K562 (cell line): ENCODE data around the gene E2F2. TPM values are rescaled to one million over a fixed set of nuclear protein-coding genes. Genes with fewer than 3 reads are reported as not detected.
A peak's percentile ranks its signal among the peaks of the same experiment; 100 is the strongest.

ENCODE experiments used
- ATAC-seq: fragments of 200-7000 bp; cut with Tn5 transposase; 3 replicates; pipeline ENCODE4 v1.9.1; 2020; ENCODE audit warnings: moderate library complexity
- BruUV-seq: library from RNA; stranded (reverse); fragments of 400-500 nt; replicated peaks from 2 replicates; lab custom pipeline; 2021; lab: Mats Ljungman, UMichigan
- CTCF ChIA-PET: fragments of 300-600 bp; formaldehyde crosslinking; extraction: SDS; loops from one replicate; lab custom pipeline; 2021; ENCODE audit warnings: low intra/inter-chr PET ratio; lab: Yijun Ruan, JAX
- POLR2A ChIA-PET: fragments of 300-600, 350-650 bp; sonication (Branson Sonifier 250); formaldehyde crosslinking; extraction: SDS; loops from one replicate; lab custom pipeline; 2021; ENCODE audit warnings: antibody characterized with exemption, inconsistent platforms; lab: Yijun Ruan, JAX
- DNase-seq, 4 experiments: peaks; one replicate each; pipeline versions ENCODE4 v3.0.0 to v3.0.0-alpha.2; 2011 to 2018; ENCODE audit warnings: low spot score in 3 of 4, mixed read lengths in 3 of 4; ENCODE audit errors: extremely low read depth in 1 of 4
- FAIRE-seq: peaks from 2 replicates; lab custom pipeline; 2011; peaks lifted over from hg19 to GRCh38; lab: Jason Lieb, UNC
- H2AFZ ChIP-seq: 2 replicates; pipeline ENCODE4 v1.6.0; 2011; ENCODE audit warnings: low read depth, low read length, control low read depth, inconsistent platforms
- H3K27ac ChIP-seq: fragments of 200-600 bp; 3 replicates; pipeline ENCODE4 v1.8.0; 2011; ENCODE audit warnings: low read depth, mild to moderate bottlenecking, control low read depth, inconsistent platforms, low read length, moderate library complexity, mixed read lengths; ENCODE audit errors: extremely low read depth
- H3K27me3 ChIP-seq, 2 experiments: fragments of 300-600 bp in 1 of 2; 2 replicates in 1 of 2; 3 replicates in 1 of 2; pipeline versions ENCODE4 v1.6.0 to v1.8.0; 2011; ENCODE audit warnings: inconsistent platforms in 2 of 2, low read length in 2 of 2, mild to moderate bottlenecking in 1 of 2, mixed read lengths in 1 of 2, moderate library complexity in 1 of 2; ENCODE audit not compliant: control insufficient read depth in 2 of 2, insufficient read depth in 2 of 2
- H3K36me3 ChIP-seq: fragments of 300-600 bp; 3 replicates; pipeline ENCODE4 v1.8.0; 2011; ENCODE audit warnings: mild to moderate bottlenecking, low read length, inconsistent platforms; ENCODE audit not compliant: control insufficient read depth, insufficient read depth
- H3K4me1 ChIP-seq, 2 experiments: fragments of 200-600 bp in 1 of 2; replicated peaks in 1 of 2; 2 replicates in 1 of 2; 3 replicates in 1 of 2; pipeline versions ENCODE4 v1.5.1 to v1.8.0; 2011; ENCODE audit warnings: inconsistent platforms in 2 of 2, low read length in 2 of 2, mild to moderate bottlenecking in 1 of 2, mixed read lengths in 1 of 2, moderate library complexity in 1 of 2; ENCODE audit not compliant: control insufficient read depth in 2 of 2, insufficient read depth in 2 of 2
- H3K4me2 ChIP-seq: 2 replicates; pipeline ENCODE4 v1.6.1; 2011; ENCODE audit warnings: low read length, control low read depth, inconsistent platforms, mixed read lengths; ENCODE audit not compliant: insufficient read depth
- H3K4me3 ChIP-seq: fragments of 200-600 bp; sonication (generic), shearing (Covaris generic); 2 replicates; pipeline ENCODE4 v1.5.1; 2016; ENCODE audit warnings: control low read depth, inconsistent platforms
- H3K79me2 ChIP-seq: fragments of 200-600 bp; 3 replicates; pipeline ENCODE4 v1.8.0; 2011; ENCODE audit warnings: low read length, inconsistent platforms; ENCODE audit not compliant: control insufficient read depth, insufficient read depth
- H3K9ac ChIP-seq, 2 experiments: 2 replicates each; pipeline versions ENCODE4 v1.6.0 to v1.6.1; 2011; ENCODE audit warnings: low read depth in 2 of 2, low read length in 2 of 2, control low read depth in 1 of 2, inconsistent platforms in 1 of 2, mild to moderate bottlenecking in 1 of 2, mixed read lengths in 1 of 2; ENCODE audit not compliant: insufficient read depth in 1 of 2
- H3K9me1 ChIP-seq: one replicate; pipeline ENCODE4 v1.6.0; 2011; ENCODE audit warnings: inconsistent platforms, mild to moderate bottlenecking, low read length, moderate library complexity; ENCODE audit not compliant: control insufficient read depth, insufficient read depth
- H3K9me3 ChIP-seq: replicated peaks from 2 replicates; pipeline ENCODE4 v1.5.1; 2011; ENCODE audit warnings: low read depth, low read length, inconsistent platforms; ENCODE audit not compliant: control insufficient read depth, insufficient read depth
- H4K20me1 ChIP-seq: replicated peaks from 2 replicates; pipeline ENCODE4 v1.6.1; 2011; ENCODE audit warnings: low read length, inconsistent platforms, mixed read lengths; ENCODE audit not compliant: control insufficient read depth, insufficient read depth
- ADNP ChIP-seq: fragments of 200-800 bp; sonication (Bioruptor generic); IDR thresholded peaks from 2 replicates; pipeline ENCODE4 v1.6.1; 2016; ENCODE audit warnings: missing genetic modification characterization, missing compliant biosample characterization
- BCOR ChIP-seq: fragments of 450-650 bp; IDR thresholded peaks from 2 replicates; pipeline ENCODE4 v1.6.1; 2016
- CBFA2T3 ChIP-seq: fragments of 450-650 bp; IDR thresholded peaks from 2 replicates; pipeline ENCODE4 v1.6.1; 2017
- CBX1 ChIP-seq: sonication (generic); IDR thresholded peaks from 2 replicates; pipeline ENCODE4 v1.6.1; 2016; ENCODE audit warnings: antibody characterized with exemption, low read depth, mild to moderate bottlenecking
- CBX3 ChIP-seq, 2 experiments: IDR thresholded peaks; 1 replicate in 1 of 2; 2 replicates in 1 of 2; pipeline ENCODE4 v1.6.1; 2012; ENCODE audit warnings: inconsistent platforms in 2 of 2, low read length in 2 of 2, borderline replicate concordance in 1 of 2, control low read depth in 1 of 2
- CHD4 ChIP-seq: fragments of 200-600 bp; sonication (generic); IDR thresholded peaks from 3 replicates; pipeline ENCODE4 v1.6.1; 2012; ENCODE audit warnings: low read depth, mild to moderate bottlenecking, mixed read lengths, low read length, inconsistent platforms; ENCODE audit not compliant: insufficient read depth, insufficient replicate concordance, poor library complexity, severe bottlenecking
- FOXK2 ChIP-seq, 2 experiments: fragments of 450-650 bp; IDR thresholded peaks in 1 of 2; conservative IDR thresholded peaks in 1 of 2; 2 replicates each; pipeline ENCODE4 v1.6.1; 2016; ENCODE audit warnings: low read depth in 2 of 2, mild to moderate bottlenecking in 1 of 2
- HDAC2 ChIP-seq: fragments of 450-650 bp; IDR thresholded peaks from 2 replicates; pipeline ENCODE4 v1.6.1; 2016; ENCODE audit warnings: mild to moderate bottlenecking
- NELFE ChIP-seq: IDR thresholded peaks from 2 replicates; pipeline ENCODE4 v1.6.1; 2011; ENCODE audit warnings: mild to moderate bottlenecking; ENCODE audit not compliant: insufficient read depth, insufficient read length
- POLR2B ChIP-seq: fragments of 450-650 bp; IDR thresholded peaks from 2 replicates; pipeline ENCODE4 v1.6.1; 2018; ENCODE audit warnings: low read depth; ENCODE audit not compliant: partially characterized antibody
- PTBP1 ChIP-seq: fragments of 200-400 bp; formaldehyde crosslinking; IDR thresholded peaks from 2 replicates; pipeline ENCODE4 v1.6.1; 2017; ENCODE audit warnings: low read depth, low read length
- RBM25 ChIP-seq: fragments of 200-400 bp; formaldehyde crosslinking; IDR thresholded peaks from 2 replicates; pipeline ENCODE4 v1.6.1; 2018; ENCODE audit warnings: low read length, low read depth, moderate library complexity; ENCODE audit not compliant: severe bottlenecking
- RCOR1 ChIP-seq, 2 experiments: IDR thresholded peaks; 2 replicates each; pipeline ENCODE4 v1.6.1; 2012; ENCODE audit warnings: low read depth in 2 of 2, low read length in 2 of 2, borderline replicate concordance in 1 of 2, improper control_type of control experiment in 1 of 2
- SRSF1 ChIP-seq: fragments of 200-400 bp; formaldehyde crosslinking; IDR thresholded peaks from 2 replicates; pipeline ENCODE4 v1.6.1; 2017; ENCODE audit warnings: mild to moderate bottlenecking, low read depth, low read length, moderate library complexity
- STAT5A ChIP-seq: IDR thresholded peaks from 2 replicates; pipeline ENCODE4 v1.6.1; 2012; ENCODE audit warnings: low read length, inconsistent platforms, borderline replicate concordance
- TAF15 ChIP-seq: fragments of 200-400 bp; formaldehyde crosslinking; IDR thresholded peaks from 2 replicates; pipeline ENCODE4 v1.6.1; 2017; ENCODE audit warnings: mild to moderate bottlenecking, low read depth, low read length, moderate library complexity
- TAL1 ChIP-seq: fragments of 450-650 bp; IDR thresholded peaks from 2 replicates; pipeline ENCODE4 v1.6.1; 2016; ENCODE audit warnings: mild to moderate bottlenecking
- TCF3 ChIP-seq: sonication (generic); formaldehyde crosslinking; IDR thresholded peaks from 2 replicates; pipeline ENCODE4 v1.4.0; 2020; ENCODE audit warnings: mild to moderate bottlenecking, missing genetic modification reagents
- ZFP36 ChIP-seq: fragments of 150-350 bp; IDR thresholded peaks from 2 replicates; pipeline ENCODE4 v1.6.1; 2018; ENCODE audit warnings: low read length, low read depth; ENCODE audit not compliant: partially characterized antibody
- ZFX ChIP-seq: sonication (generic); formaldehyde crosslinking; IDR thresholded peaks from 2 replicates; pipeline ENCODE4 v1.8.0; 2022; ENCODE audit warnings: mild to moderate bottlenecking, missing genetic modification reagents, moderate library complexity
- WGBS: fragments of 100-300 bp; shearing (Covaris generic); methylation state at CpG from one replicate; pipeline ENCODE4 v1.1.6; 2016; ENCODE audit warnings: low coverage, mixed read lengths; ENCODE audit not compliant: insufficient coverage; ENCODE audit errors: missing lambda C conversion rate; 5-methylcytosine and 5-hydroxymethylcytosine counted together
- in situ Hi-C: fragments of 300-500 bp; cut with MboI; formaldehyde crosslinking; loops from 4 replicates; pipeline ENCODE4 v1.15.0; 2018; ENCODE audit warnings: inconsistent platforms, mixed read lengths
- intact Hi-C: fragments of 100-400 bp; cut with micrococcal nuclease; formaldehyde crosslinking; loops from 2 replicates; pipeline ENCODE4 v1.14.2; 2022
- polyA plus RNA-seq, 8 experiments: library from polyadenylated mRNA; depleted of rRNA in 4 of 8; stranded (reverse) in 5 of 8; unstranded in 3 of 8; fragments of >200 nt; fragmentation: Nextera tagmentation in 2 of 8; fragmentation: Illumina TruSeq in 1 of 8; extraction: Ambion mirVana in 2 of 8; extraction: Trizol in 1 of 8; gene quantifications; 2 replicates each; pipeline versions ENCODE4 v1.2.1 to v1.2.3, GENCODE V29; 2011 to 2014; ENCODE audit warnings: inconsistent platforms in 1 of 8, missing spikeins in 1 of 8
- total RNA-seq, 7 experiments: library from RNA; depleted of rRNA in 6 of 7; stranded (reverse); fragments of >200 nt in 6 of 7; fragmentation: Illumina TruSeq in 2 of 7; extraction: Trizol in 2 of 7; gene quantifications; 2 replicates each; pipeline versions ENCODE4 v1.2.1 to v1.2.3, GENCODE V29; 2011 to 2021; ENCODE audit warnings: low replicate concordance in 1 of 7
- TF ChIP-seq, protein P1 (sequence below): fragments of 250-450 bp; sonication (Bioruptor Pico); IDR thresholded peaks from 2 replicates; pipeline ENCODE4 v1.5.0; 2021; ENCODE audit warnings: mild to moderate bottlenecking, borderline replicate concordance

The E2F2 gene
- total and polyA plus RNA-seq, 9 of the 15 experiments (the other 6 are each of a cell fraction or from before 2014, with no cell fraction given), result 3.1 to 25.3 (median 11.4) TPM

DNA sequence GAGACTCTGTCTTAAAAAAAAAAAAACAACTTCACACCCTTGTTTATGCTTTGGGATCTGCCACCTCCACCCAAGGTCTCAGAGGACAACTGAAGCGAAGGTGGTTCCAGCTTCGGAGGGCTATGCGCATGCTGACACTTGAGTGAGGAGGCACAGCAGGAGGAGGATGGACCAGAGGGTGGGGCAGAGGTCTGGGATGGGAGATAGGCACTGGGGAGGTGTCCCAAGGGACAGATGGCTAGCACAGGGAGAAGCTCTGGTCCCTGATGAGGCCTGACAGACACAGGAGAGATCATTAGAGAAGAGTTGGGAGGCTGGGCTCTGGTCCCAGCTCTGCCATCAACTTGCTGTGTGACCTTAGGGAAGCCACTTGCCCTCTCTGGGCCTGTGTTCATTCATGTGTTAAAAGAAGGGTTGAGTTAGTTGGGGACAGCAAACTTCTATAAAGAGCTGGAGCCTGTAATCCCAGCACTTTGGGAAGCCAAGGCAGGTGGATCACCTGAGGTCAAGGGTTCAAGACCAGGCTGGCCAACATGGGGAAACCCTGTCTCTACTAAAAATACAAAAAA lies 16.8 kb downstream of the E2F2 start:
- DNase-seq (peak; percentile 48 to 82 (median 64)), ATAC-seq (no peak; the same call in 2 of the 3 replicates), FAIRE-seq (no peak)
- ChIA-PET CTCF (no interaction called here), POLR2A (interaction anchor here (0.6 to 6.0 kb wide), 6 partner anchors 8 to 187 kb away, joined by 3 to 65 read pairs (median 4); no protein-coding TSS in a partner anchor)
- Histone ChIP-seq H3K9ac (no peak overlapping the region; a peak in 1 of 4 replicates), H3K27me3 (no peaks in the 10 kb centered on the region), H3K4me1 (no peaks in the 10 kb centered on the region; a peak in 3 of 5 replicates), H3K4me3 (no peak overlapping the region), H3K4me2 (no peak overlapping the region), H3K9me3 (no peaks in the 10 kb centered on the region; the same call in 1 of the 2 replicates), H4K20me1 (no peaks in the 10 kb centered on the region), H2AFZ (no peak overlapping the region), H3K79me2 (no peaks in the 10 kb centered on the region), H3K27ac (no peak overlapping the region), H3K9me1 (peaks cover 4% of the 10 kb centered on the region), H3K36me3 (peaks cover 94% of the 10 kb centered on the region; the same call in 2 of the 3 replicates)
- intact Hi-C loops (no loop called here), in situ Hi-C loops (no loop called here)
- WGBS, result 70% methylated on average over 3 of the region's 3 CpGs
- BruUV-seq, result no TSS peak
- TF ChIP-seq CHD4, result peak; percentile 43
- TF ChIP-seq POLR2B, result no peak
- TF ChIP-seq BCOR, result peak; percentile 97
- no peak for TF ChIP-seq TAF15
- TF ChIP-seq CBX3 (IDR thresholded peaks at IDR 0.05; ENCODE audit: borderline replicate concordance in 1 of 2, low read length in 2 of 2), result 0 out of 3 replicates have a peak, but pooled peaks of 1 of the 2 experiments have one; percentile 21
- peak; percentile 97 for TF ChIP-seq RBM25
- TF ChIP-seq, protein P1, sequence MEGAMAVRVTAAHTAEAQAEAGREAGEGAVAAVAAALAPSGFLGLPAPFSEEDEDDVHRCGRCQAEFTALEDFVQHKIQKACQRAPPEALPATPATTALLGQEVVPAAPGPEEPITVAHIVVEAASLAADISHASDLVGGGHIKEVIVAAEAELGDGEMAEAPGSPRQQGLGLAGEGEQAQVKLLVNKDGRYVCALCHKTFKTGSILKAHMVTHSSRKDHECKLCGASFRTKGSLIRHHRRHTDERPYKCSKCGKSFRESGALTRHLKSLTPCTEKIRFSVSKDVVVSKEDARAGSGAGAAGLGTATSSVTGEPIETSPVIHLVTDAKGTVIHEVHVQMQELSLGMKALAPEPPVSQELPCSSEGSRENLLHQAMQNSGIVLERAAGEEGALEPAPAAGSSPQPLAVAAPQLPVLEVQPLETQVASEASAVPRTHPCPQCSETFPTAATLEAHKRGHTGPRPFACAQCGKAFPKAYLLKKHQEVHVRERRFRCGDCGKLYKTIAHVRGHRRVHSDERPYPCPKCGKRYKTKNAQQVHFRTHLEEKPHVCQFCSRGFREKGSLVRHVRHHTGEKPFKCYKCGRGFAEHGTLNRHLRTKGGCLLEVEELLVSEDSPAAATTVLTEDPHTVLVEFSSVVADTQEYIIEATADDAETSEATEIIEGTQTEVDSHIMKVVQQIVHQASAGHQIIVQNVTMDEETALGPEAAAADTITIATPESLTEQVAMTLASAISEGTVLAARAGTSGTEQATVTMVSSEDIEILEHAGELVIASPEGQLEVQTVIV (CRISPR knock-in tag), result no peak
- TF ChIP-seq TCF3 (CRISPR knock-in tag), result peak; percentile 37; the same call in 1 of the 2 replicates
- peak; percentile 14; the same call in 1 of the 2 replicates for TF ChIP-seq TAL1
- no peak for TF ChIP-seq STAT5A
- TF ChIP-seq NELFE, result no peak
- no peak for TF ChIP-seq ZFX
- peak; percentile 66; the same call in 1 of the 2 replicates for TF ChIP-seq CBX1
- no peak for TF ChIP-seq SRSF1
- TF ChIP-seq ADNP (tag), result peak; percentile 79; the same call in 1 of the 2 replicates
- peak; percentile 68; the same call in 1 of the 2 replicates for TF ChIP-seq HDAC2
- TF ChIP-seq RCOR1 (IDR thresholded peaks at IDR 0.05; ENCODE audit: borderline replicate concordance in 1 of 2, low read depth in 2 of 2, low read length in 2 of 2), result peak in 1 of 2 experiments; percentile 33; a peak in 1 of 4 replicates
- peak; percentile 84; the same call in 1 of the 2 replicates for TF ChIP-seq PTBP1
- TF ChIP-seq ZFP36, result peak; percentile 97
- peak; percentile 67 for TF ChIP-seq CBFA2T3
- TF ChIP-seq FOXK2 (conservative IDR thresholded peaks at IDR 0.05 in 1 of 2, IDR thresholded peaks at IDR 0.05 in 1 of 2; ENCODE audit: low read depth in 2 of 2), result no peak
